Testis (tissue), 3 donors: ENCODE results near the gene MCRIP1. TPM values are rescaled to one million over a fixed set of nuclear protein-coding genes. Genes with fewer than 3 reads are reported as not detected.
A peak's percentile ranks its signal among the peaks of the same experiment; 100 is the strongest.

Experiments used
- DNase-seq: peaks from one replicate; pipeline ENCODE4 v3.0.0-alpha.2; 2019
- H3K27ac ChIP-seq, 2 donors: fragments of 200-600 bp; sonication (generic); one replicate each; pipeline ENCODE4 v1.5.1; 2019
- H3K27me3 ChIP-seq: fragments of 200-600 bp; sonication (generic); one replicate; pipeline ENCODE4 v1.5.1; 2019
- H3K36me3 ChIP-seq: fragments of 200-600 bp; sonication (generic); one replicate; pipeline ENCODE4 v1.5.1; 2017; ENCODE audit warnings: low read depth; ENCODE audit errors: missing control alignments
- H3K4me1 ChIP-seq: fragments of 200-600 bp; sonication (generic); one replicate; pipeline ENCODE4 v1.5.1; 2019
- H3K4me3 ChIP-seq, 2 donors: fragments of 200-600 bp; sonication (generic); one replicate each; pipeline ENCODE4 v1.5.1; 2017 to 2019
- H3K9me3 ChIP-seq: fragments of 200-600 bp; sonication (generic); one replicate; pipeline ENCODE4 v1.5.1; 2017
- POLR2A ChIP-seq: fragments of 450-650 bp; IDR thresholded peaks from one replicate; pipeline ENCODE4 v1.6.1; 2017; ENCODE audit warnings: antibody characterized with exemption, mild to moderate bottlenecking, moderate library complexity
- WGBS, 2 donors: methylation state at CpG; one replicate each; pipeline ENCODE4 v1.1.5; 2018; 5-methylcytosine and 5-hydroxymethylcytosine counted together
- intact Hi-C: fragments of 100-400 bp; cut with DNase I; formaldehyde crosslinking; loops from one replicate; pipeline ENCODE4 v1.15.1; 2023; ENCODE audit warnings: low total_unique reads
- polyA plus RNA-seq: library from polyadenylated mRNA; stranded (reverse); fragments of 350-450 nt; fragmentation: Illumina TruSeq; extraction: RNeasy Lipid Tissue Mini Kit (QIAGEN cat#74804); gene quantifications from one replicate; pipeline ENCODE4 v1.2.3, GENCODE V29; 2014; ENCODE audit warnings: low read depth, low replicate concordance; ENCODE audit not compliant: insufficient read depth
- total RNA-seq, 2 donors: library from RNA; depleted of rRNA; stranded (reverse); fragments of >200 nt; gene quantifications; one replicate each; pipeline ENCODE4 v1.2.3, GENCODE V29; 2016
- TF ChIP-seq, protein P1 (sequence below), 3 experiments: fragments of 450-650 bp in 2 of 3; fragments of 200-600 bp in 1 of 3; sonication (generic) in 1 of 3; IDR thresholded peaks; one replicate each; pipeline ENCODE4 v1.5.1; 2016 to 2019; ENCODE audit warnings: antibody characterized with exemption in 3 of 3, mild to moderate bottlenecking in 2 of 3, moderate library complexity in 1 of 3

MCRIP1 gene
- total and polyA plus RNA-seq, 3 donors from 2014 or later, result 160 to 206 (median 181) TPM

DNA sequence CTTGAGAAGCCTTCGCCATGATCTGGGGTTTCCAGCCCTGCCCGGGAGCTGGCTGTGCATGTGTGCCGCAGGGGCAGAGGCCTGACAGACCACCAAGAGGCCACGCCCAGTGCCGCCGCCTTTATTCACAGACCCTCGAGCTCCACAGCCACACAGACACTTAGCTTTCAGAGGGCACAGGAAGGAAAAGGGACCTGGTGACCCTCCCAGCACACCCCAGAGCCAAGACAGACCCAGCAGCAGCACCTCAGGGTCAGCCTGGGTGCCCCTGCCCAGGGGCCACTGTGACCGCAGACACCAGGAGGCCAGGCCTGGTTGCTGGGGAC is 10.8 kb downstream of the MCRIP1 start:
- Histone ChIP-seq H3K27me3 (no peaks in the 10 kb centered on the region), H3K4me3 (no peak overlapping the region), H3K27ac (peak overlapping the region in 1 of 2 donors; percentile 1), H3K36me3 (no peaks in the 10 kb centered on the region), H3K9me3 (no peaks in the 10 kb centered on the region), H3K4me1 (peaks cover 20% of the 10 kb centered on the region)
- no peak for TF ChIP-seq POLR2A
- TF ChIP-seq, protein P1, sequence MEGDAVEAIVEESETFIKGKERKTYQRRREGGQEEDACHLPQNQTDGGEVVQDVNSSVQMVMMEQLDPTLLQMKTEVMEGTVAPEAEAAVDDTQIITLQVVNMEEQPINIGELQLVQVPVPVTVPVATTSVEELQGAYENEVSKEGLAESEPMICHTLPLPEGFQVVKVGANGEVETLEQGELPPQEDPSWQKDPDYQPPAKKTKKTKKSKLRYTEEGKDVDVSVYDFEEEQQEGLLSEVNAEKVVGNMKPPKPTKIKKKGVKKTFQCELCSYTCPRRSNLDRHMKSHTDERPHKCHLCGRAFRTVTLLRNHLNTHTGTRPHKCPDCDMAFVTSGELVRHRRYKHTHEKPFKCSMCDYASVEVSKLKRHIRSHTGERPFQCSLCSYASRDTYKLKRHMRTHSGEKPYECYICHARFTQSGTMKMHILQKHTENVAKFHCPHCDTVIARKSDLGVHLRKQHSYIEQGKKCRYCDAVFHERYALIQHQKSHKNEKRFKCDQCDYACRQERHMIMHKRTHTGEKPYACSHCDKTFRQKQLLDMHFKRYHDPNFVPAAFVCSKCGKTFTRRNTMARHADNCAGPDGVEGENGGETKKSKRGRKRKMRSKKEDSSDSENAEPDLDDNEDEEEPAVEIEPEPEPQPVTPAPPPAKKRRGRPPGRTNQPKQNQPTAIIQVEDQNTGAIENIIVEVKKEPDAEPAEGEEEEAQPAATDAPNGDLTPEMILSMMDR (IDR thresholded peaks at IDR 0.05), result no peak
- no peak for DNase-seq
- WGBS, 2 donors, result 89 to 90% methylated on average over 4 to 8 of the region's 8 CpGs
- intact Hi-C loops, result no loop called here

DNA sequence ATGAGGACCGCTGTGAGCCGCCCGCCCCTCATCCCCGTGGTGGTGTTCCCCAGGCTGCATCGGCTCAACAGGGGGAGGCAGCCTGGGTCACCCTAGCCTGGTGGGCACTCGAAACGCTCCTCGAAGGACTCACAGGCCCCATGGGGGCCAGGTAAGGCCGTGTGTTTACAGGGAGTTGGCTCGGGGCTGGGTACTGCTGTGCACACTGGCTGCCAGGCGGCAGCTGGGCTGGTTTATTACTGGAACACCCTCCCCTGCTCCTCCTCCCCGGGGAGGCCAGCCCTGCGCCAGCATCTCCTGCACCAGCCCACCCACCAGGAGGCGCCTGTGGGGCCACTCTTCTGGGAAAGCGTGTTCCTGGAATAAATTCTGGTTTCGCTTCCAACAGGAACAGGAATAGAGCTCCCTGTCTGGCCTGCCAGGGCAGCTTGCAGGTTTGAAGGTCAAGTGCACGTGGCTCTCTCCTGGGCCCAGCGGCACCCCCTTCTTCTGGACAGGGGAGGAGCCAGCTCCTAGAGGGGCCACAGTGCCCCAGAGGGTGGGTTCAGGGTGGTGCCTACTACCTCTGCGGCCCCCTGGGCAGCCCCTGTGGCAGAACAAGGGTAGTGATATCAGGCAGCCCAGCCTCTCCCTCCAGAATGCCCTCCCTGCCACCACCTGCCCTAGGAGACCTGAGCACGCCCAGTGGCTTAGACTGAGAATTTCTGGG is 11.3 kb downstream of the MCRIP1 start:
- Histone ChIP-seq H3K9me3 (no peaks in the 10 kb centered on the region), H3K36me3 (no peaks in the 10 kb centered on the region), H3K27ac (peak overlapping the region in 1 of 2 donors; percentile 1), H3K27me3 (no peaks in the 10 kb centered on the region), H3K4me1 (peaks cover 20% of the 10 kb centered on the region), H3K4me3 (no peak overlapping the region)
- intact Hi-C loops, result no loop called here
- TF ChIP-seq, protein P1 (IDR thresholded peaks at IDR 0.05), result peak; percentile 36 to 46 (median 43)
- TF ChIP-seq POLR2A, result no peak
- WGBS, 2 donors, result 34 to 59% methylated on average over 4 to 20 of the region's 20 CpGs
- peak; percentile 87 for DNase-seq

DNA sequence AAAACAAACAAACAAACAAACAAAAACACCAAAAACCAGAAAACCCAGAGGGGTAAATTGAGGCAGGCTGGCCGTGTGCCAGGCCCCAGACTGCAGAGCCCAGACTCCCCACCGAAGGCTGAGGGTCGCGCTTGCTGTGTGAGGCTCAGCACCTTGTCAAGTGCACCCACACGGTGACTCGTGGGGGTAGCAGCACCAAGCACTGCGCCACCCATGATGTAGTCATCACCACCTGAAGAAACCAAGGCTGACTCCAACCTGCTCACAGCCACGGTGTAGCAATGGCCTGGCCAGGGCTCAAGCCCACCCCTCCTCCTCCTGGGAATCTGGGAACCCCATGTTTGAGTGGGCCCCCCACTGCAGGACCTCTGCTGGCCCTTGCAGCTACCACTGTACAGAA is 11.9 kb downstream of the MCRIP1 start:
- Histone ChIP-seq H3K27me3 (no peaks in the 10 kb centered on the region), H3K4me1 (peaks cover 20% of the 10 kb centered on the region), H3K36me3 (no peaks in the 10 kb centered on the region), H3K9me3 (no peaks in the 10 kb centered on the region), H3K27ac (no peak overlapping the region), H3K4me3 (no peak overlapping the region)
- intact Hi-C loops, result no loop called here
- no peak for DNase-seq
- no peak for TF ChIP-seq POLR2A
- TF ChIP-seq, protein P1 (IDR thresholded peaks at IDR 0.05), result no peak
- 86 to 87% methylated on average over 8 of the region's 8 CpGs for WGBS, 2 donors

DNA sequence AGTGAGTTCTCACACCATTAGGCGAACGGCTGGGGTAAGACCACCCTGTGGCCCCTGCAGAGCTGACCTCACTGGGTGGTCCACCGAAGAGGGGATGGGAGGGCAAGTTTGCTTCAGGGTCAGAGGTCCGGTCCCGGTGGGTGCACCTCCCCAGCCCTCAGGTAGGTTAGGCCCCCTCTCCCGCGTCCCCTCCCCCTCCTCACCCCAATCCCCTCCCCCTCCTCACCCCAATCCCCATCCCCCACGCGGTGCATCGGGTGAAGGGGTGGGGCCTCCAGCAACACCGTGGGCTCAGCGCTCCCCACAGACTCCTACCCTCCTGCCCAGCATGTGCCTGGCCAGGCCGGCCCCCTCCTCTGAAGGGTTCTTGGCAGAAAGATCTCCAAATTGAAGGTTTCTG is 13.4 kb downstream of the MCRIP1 start:
- H3K4me1 ChIP-seq, result peaks cover 20% of the 10 kb centered on the region
- 45% methylated on average over 13 of the region's 13 CpGs; no CpG with 5 or more reads in 1 of the 2 donors for WGBS, 2 donors
- no peak overlapping the region for H3K4me3 ChIP-seq
- no peak for TF ChIP-seq POLR2A
- TF ChIP-seq, protein P1 (IDR thresholded peaks at IDR 0.05), result no peak
- intact Hi-C loops, result no loop called here
- no peak overlapping the region for H3K27ac ChIP-seq
- no peaks in the 10 kb centered on the region for H3K36me3 ChIP-seq
- H3K9me3 ChIP-seq, result no peaks in the 10 kb centered on the region
- H3K27me3 ChIP-seq, result no peaks in the 10 kb centered on the region
- no peak for DNase-seq

DNA sequence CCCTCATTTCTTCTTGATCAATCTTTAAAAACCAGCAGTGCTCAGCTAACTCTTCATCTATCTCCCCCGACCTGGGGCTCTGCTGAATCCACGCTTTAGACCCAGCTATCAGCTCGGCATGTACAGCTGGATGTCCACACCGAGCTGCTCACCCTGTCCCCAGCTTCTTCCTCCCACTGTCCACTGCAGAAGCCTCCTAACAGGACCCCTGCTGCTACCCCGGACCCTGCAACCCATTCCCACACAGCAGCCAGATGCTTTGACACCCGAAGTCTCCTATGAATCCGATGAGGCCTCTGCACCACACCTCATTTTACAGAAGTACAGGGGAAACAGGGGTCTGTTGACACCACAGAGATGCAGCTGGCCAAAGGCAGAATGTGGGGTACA is 15.3 kb downstream of the MCRIP1 start:
- Histone ChIP-seq H3K36me3 (no peaks in the 10 kb centered on the region), H3K27me3 (no peaks in the 10 kb centered on the region), H3K27ac (no peak overlapping the region), H3K9me3 (no peaks in the 10 kb centered on the region), H3K4me1 (peaks cover 19% of the 10 kb centered on the region), H3K4me3 (no peak overlapping the region)
- 31 to 46% methylated on average over 7 of the region's 7 CpGs for WGBS, 2 donors
- DNase-seq, result no peak
- intact Hi-C loops, result no loop called here
- TF ChIP-seq, protein P1 (IDR thresholded peaks at IDR 0.05), result no peak
- no peak for TF ChIP-seq POLR2A
